Transverse colon (tissue), 4 donors: ENCODE results near the gene CPA1.

ENCODE experiments used
- EP300 ChIP-seq: sonication (generic); formaldehyde crosslinking; IDR thresholded peaks from one replicate; pipeline ENCODE4 v1.6.1; 2017; ENCODE audit warnings: antibody characterized with exemption, low read depth
- POLR2A ChIP-seq: fragments of 450-650 bp; IDR thresholded peaks from one replicate; pipeline ENCODE4 v1.6.1; 2016; ENCODE audit warnings: antibody characterized with exemption, mild to moderate bottlenecking, moderate library complexity
- POLR2AphosphoS5 ChIP-seq, 3 donors: sonication (generic); formaldehyde crosslinking; IDR thresholded peaks; one replicate each; pipeline ENCODE4 v1.6.1; 2016; ENCODE audit warnings: antibody characterized with exemption in 3 of 3
- TF ChIP-seq, protein P1 (sequence below), 5 experiments: fragments of 200-600 bp in 3 of 5; fragments of 450-650 bp in 2 of 5; sonication (generic) in 3 of 5; IDR thresholded peaks; 1 replicate in 2 of 5; 2 replicates in 3 of 5; pipeline ENCODE4 v1.5.1; 2016 to 2017; ENCODE audit warnings: antibody characterized with exemption in 5 of 5, inconsistent platforms in 3 of 5, mild to moderate bottlenecking in 2 of 5, moderate library complexity in 1 of 5

DNA sequence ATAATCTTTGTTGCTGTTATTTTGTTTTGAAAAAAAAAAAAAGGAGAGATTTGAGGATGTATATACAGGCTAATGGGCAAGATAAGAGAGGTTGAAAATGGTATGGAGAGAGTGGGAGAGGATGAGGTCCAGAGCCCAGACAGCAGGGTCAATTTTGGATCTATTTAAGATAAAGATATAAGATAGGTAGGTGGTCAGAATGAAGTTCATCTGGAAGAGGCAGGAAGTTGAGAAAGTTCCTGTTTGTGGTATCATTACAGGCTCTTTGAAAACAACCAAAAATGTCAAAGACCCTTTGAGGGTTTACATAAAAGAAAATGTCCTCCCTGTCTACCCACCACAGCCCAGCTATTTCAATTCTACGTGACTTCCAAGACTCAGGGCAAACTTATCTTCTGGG, 53.0 kb downstream of the CPA1 start:
- TF ChIP-seq, protein P1, sequence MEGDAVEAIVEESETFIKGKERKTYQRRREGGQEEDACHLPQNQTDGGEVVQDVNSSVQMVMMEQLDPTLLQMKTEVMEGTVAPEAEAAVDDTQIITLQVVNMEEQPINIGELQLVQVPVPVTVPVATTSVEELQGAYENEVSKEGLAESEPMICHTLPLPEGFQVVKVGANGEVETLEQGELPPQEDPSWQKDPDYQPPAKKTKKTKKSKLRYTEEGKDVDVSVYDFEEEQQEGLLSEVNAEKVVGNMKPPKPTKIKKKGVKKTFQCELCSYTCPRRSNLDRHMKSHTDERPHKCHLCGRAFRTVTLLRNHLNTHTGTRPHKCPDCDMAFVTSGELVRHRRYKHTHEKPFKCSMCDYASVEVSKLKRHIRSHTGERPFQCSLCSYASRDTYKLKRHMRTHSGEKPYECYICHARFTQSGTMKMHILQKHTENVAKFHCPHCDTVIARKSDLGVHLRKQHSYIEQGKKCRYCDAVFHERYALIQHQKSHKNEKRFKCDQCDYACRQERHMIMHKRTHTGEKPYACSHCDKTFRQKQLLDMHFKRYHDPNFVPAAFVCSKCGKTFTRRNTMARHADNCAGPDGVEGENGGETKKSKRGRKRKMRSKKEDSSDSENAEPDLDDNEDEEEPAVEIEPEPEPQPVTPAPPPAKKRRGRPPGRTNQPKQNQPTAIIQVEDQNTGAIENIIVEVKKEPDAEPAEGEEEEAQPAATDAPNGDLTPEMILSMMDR (IDR thresholded peaks at IDR 0.05): no peak
- TF ChIP-seq POLR2AphosphoS5 (IDR thresholded peaks at IDR 0.05) (no peak), POLR2A (no peak), EP300 (no peak)
